Progenitor cell of endocrine pancreas (in vitro differentiated cells): Measurements from ENCODE around the gene CACNB4. TPM values are rescaled to one million over a fixed set of nuclear protein-coding genes. Genes with fewer than 3 reads are reported as not detected.

Experiments used
- DNase-seq: peaks from one replicate; pipeline ENCODE4 v3.0.0; 2021; ENCODE audit warnings: low spot score; ENCODE audit not compliant: unreplicated experiment
- H3K27ac Mint-ChIP-seq: 2 replicates; pipeline ENCODE4 v1.8.0; 2021; ENCODE audit warnings: mild to moderate bottlenecking, moderate library complexity, mixed read lengths
- H3K27me3 Mint-ChIP-seq: 2 replicates; pipeline ENCODE4 v1.8.0; 2021; ENCODE audit warnings: mixed read lengths
- H3K36me3 Mint-ChIP-seq: 2 replicates; pipeline ENCODE4 v1.8.0; 2022; ENCODE audit warnings: mixed read lengths; ENCODE audit not compliant: insufficient read depth
- H3K4me1 Mint-ChIP-seq: 2 replicates; pipeline ENCODE4 v1.8.0; 2021; ENCODE audit warnings: low read depth, mixed read lengths
- H3K4me3 Mint-ChIP-seq: 2 replicates; pipeline ENCODE4 v1.8.0; 2021; ENCODE audit warnings: low read depth, mild to moderate bottlenecking, moderate library complexity, mixed read lengths
- H3K9me3 Mint-ChIP-seq: 2 replicates; pipeline ENCODE4 v1.8.0; 2021; ENCODE audit warnings: low read depth, mixed read lengths
- total RNA-seq: library from RNA; stranded (reverse); gene quantifications from 2 replicates; pipeline ENCODE4 v1.2.1, GENCODE V29; 2021
- TF ChIP-seq, protein P1 (sequence below): fragments of 200-600 bp; sonication (generic); IDR thresholded peaks from one replicate; pipeline ENCODE4 v1.5.0; 2021; ENCODE audit warnings: antibody characterized with exemption, mild to moderate bottlenecking; ENCODE audit not compliant: unreplicated experiment

CACNB4 gene
- total RNA-seq, 1 donor from 2014 or later = 2.5 TPM

DNA sequence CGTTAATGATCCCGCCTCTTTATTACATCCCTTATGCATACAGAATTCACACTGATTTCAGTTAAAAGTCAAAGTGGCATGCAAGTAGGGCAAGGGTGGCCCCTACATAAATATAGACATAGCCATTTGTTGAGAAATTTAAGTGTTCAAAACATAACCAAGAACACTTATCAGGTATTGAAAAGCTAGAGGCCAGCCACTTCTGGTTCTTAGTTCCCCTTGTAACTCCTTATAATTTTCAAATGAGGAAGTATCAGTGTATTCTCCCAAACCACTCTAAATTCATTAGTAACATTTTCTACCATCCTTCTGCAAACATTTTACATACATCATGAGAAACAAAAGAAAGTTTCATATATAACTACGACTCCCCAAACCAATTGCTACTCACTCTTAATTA, 264.9 kb downstream of the CACNB4 start:
- H3K9me3 Mint-ChIP-seq = no peaks in the 10 kb centered on the region
- H3K4me1 Mint-ChIP-seq = no peaks in the 10 kb centered on the region
- H3K4me3 Mint-ChIP-seq = no peak overlapping the region
- H3K27me3 Mint-ChIP-seq = no peaks in the 10 kb centered on the region
- no peaks in the 10 kb centered on the region for H3K36me3 Mint-ChIP-seq
- TF ChIP-seq, protein P1, sequence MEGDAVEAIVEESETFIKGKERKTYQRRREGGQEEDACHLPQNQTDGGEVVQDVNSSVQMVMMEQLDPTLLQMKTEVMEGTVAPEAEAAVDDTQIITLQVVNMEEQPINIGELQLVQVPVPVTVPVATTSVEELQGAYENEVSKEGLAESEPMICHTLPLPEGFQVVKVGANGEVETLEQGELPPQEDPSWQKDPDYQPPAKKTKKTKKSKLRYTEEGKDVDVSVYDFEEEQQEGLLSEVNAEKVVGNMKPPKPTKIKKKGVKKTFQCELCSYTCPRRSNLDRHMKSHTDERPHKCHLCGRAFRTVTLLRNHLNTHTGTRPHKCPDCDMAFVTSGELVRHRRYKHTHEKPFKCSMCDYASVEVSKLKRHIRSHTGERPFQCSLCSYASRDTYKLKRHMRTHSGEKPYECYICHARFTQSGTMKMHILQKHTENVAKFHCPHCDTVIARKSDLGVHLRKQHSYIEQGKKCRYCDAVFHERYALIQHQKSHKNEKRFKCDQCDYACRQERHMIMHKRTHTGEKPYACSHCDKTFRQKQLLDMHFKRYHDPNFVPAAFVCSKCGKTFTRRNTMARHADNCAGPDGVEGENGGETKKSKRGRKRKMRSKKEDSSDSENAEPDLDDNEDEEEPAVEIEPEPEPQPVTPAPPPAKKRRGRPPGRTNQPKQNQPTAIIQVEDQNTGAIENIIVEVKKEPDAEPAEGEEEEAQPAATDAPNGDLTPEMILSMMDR = no peak
- H3K27ac Mint-ChIP-seq = no peak overlapping the region
- no peak for DNase-seq

DNA sequence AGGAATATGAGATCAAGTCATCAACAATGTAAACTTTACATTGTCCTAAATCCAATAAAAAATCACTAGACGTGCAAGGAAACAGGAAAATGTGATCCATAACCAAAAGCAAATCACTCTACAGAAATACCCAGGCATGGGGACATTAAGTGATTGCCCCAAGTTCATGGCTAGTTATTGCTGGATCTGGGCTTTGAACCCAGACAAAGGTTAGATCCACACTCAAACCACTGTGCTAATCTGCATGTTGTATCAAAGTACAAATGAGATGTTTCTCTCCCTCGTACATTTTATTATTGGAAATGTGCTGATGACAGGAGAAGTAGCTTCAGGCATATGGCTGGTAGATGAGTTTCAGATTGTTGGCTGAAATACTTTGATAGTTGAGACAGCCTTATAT, 267.9 kb downstream of the CACNB4 start:
- TF ChIP-seq, protein P1 = no peak
- Mint-ChIP-seq H3K4me1 (peaks cover 15% of the 10 kb centered on the region), H3K9me3 (no peaks in the 10 kb centered on the region), H3K4me3 (no peak overlapping the region), H3K36me3 (no peaks in the 10 kb centered on the region), H3K27ac (no peak overlapping the region), H3K27me3 (no peaks in the 10 kb centered on the region)
- no peak for DNase-seq

DNA sequence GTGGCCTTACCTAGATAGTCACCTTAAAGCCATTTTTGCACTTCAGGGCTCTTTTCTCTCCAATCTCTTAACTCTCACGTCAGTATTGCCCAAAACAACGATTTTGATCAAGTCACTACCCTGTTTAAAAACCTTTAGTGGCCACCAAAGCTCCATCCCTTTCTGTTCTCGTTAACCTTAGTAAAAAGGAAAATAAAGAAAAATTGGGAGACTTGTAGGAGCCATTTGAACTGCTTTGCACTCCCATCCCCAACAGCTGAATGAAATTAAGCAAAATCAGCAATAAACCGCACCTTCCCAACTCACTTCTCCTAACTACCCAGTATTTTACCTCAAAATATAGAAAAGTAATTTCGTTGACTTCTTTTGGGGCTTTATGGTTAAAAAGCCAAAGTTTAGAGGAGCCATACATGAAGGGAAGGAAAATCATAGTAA, 269.9 kb downstream of the CACNB4 start:
- TF ChIP-seq, protein P1 = no peak
- Mint-ChIP-seq H3K4me3 (peak overlapping the region; percentile 98), H3K27ac (peak overlapping the region; percentile 87), H3K9me3 (no peaks in the 10 kb centered on the region), H3K36me3 (no peaks in the 10 kb centered on the region), H3K4me1 (peaks cover 30% of the 10 kb centered on the region), H3K27me3 (no peaks in the 10 kb centered on the region)
- no peak for DNase-seq

DNA sequence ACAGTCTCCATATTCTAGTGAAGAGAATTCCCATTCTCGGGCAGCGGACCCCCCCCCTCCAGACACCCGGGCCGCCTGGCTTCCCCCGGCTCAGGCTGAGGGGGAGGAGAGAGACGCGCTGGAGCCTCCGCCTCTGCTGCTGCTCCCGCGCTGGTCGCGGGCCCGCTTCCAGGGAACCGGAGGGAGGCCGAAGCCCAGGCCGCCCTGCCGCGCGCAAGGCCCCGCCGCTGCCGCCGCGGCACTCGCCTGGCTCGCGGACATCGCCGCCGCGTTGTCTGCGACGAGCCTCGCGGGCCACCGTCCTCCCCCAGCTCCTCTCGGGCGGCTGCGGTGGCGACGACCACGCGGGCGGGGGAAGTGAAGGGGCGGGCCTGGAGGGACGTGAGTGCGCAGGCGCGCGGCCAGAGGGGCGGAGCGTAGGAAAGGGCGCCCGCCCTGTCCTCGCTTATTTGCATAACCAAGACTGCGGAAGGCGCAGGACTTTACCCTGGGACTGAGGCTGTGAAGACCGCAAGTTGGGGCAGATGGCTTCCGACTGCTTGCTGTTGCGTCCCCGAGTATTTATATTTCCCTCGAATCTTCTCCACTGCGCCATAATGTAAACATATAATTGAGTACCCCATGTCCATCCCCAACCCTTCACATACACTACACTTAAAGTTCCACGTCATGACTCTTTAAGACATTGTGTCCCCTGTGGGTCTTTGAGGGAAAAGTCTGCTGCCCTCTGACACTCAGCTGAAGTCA, 270.5 kb downstream of the CACNB4 start, which contains the start of gene ARL5A:
TSS of gene ARL5A (minus strand) at position 279 of the 747 bp plus-strand sequence. CDS start at position 34, 245 bp downstream.
- Mint-ChIP-seq H3K36me3 (no peaks in the 10 kb centered on the region), H3K27ac (peak within 1 kb of the TSS; percentile 99), H3K4me3 (peak within 1 kb of the TSS; percentile 98), H3K9me3 (no peaks in the 10 kb centered on the region), H3K27me3 (no peaks in the 10 kb centered on the region), H3K4me1 (peaks cover 36% of the 10 kb centered on the region)
- DNase-seq = peak; percentile 91
- TF ChIP-seq, protein P1 = no peak

DNA sequence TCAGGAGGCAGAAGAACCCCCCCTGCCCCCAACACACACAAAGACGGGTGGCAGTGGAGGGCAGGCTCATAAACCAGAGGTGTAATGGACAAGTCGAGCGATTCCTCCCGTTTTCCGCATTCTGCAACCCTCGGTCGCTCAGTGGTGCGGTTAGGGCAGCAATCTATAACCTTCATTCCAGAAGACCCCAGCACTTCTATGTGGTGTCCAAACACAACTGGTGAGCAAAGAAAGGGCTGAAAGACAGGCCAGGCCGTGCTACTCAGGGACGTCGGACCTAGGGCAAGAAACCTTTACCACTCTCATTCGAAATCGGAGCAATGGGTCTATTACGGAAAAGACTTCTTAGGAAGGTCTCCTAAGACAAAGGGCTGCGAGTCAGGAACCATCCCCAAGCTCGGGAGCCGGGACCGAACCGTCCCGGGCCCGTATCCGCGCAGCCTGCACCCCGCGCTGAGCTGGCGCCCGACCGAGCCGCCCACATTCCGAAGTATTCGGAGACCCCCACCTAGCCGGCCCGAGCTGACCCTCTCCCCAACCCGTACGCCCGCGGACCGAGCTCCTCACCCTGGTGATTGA, 271.2 kb downstream of the CACNB4 start:
- Mint-ChIP-seq H3K9me3 (no peaks in the 10 kb centered on the region), H3K27ac (peak overlapping the region; percentile 99), H3K4me1 (peaks cover 43% of the 10 kb centered on the region)

More for the DNA sequence above, 271.2 kb downstream of the CACNB4 start:
- DNase-seq = peak; percentile 11
- H3K4me3 Mint-ChIP-seq = peak overlapping the region; percentile 98
- no peaks in the 10 kb centered on the region for H3K36me3 Mint-ChIP-seq
- TF ChIP-seq, protein P1 = no peak
- H3K27me3 Mint-ChIP-seq = no peaks in the 10 kb centered on the region
